Natural killer cell (primary cell): Measurements from ENCODE around the gene MFSD12. TPM values are rescaled to one million over a fixed set of nuclear protein-coding genes. Genes with fewer than 3 reads are reported as not detected.
"Not testable (repeated sequence)": the region's sequence is repeated elsewhere in the genome, so short reads cannot be mapped to it uniquely, and the experiment has no call there.

Experiments
- ATAC-seq, 3 donors: fragments of 150-1000 bp in 2 of 3; fragments of 200-7000 bp in 1 of 3; cut with Tn5 transposase; 1 replicate in 1 of 3; 2 replicates in 2 of 3; pipeline ENCODE4 v1.10.0; 2021; ENCODE audit warnings: mild to moderate bottlenecking in 2 of 3, moderate library complexity in 2 of 3
- DNase-seq, 2 donors: peaks; one replicate each; pipeline versions ENCODE4 v3.0.0 to v3.0.0-alpha.2; 2013 to 2021; ENCODE audit warnings: mixed read lengths in 1 of 2
- H3K27ac ChIP-seq: one replicate; pipeline ENCODE4 v1.5.1; 2013; ENCODE audit warnings: mild to moderate bottlenecking, low read length
- H3K27me3 ChIP-seq: one replicate; pipeline ENCODE4 v1.6.1; 2013; ENCODE audit warnings: low read length; ENCODE audit not compliant: control insufficient read depth, insufficient read depth
- H3K36me3 ChIP-seq: one replicate; pipeline ENCODE4 v1.6.1; 2013; ENCODE audit warnings: low read length; ENCODE audit not compliant: control insufficient read depth, insufficient read depth
- H3K4me1 ChIP-seq: one replicate; pipeline ENCODE4 v1.6.1; 2013; ENCODE audit warnings: low read length; ENCODE audit not compliant: control insufficient read depth, insufficient read depth
- H3K4me3 ChIP-seq: one replicate; pipeline ENCODE4 v1.5.1; 2013; ENCODE audit warnings: low read length
- H3K9me3 ChIP-seq: one replicate; pipeline ENCODE4 v1.6.1; 2013; ENCODE audit warnings: low read length; ENCODE audit not compliant: control insufficient read depth, insufficient read depth
- H3K27ac Mint-ChIP-seq, 2 donors: one replicate each; pipeline ENCODE4 v1.8.0; 2022; ENCODE audit warnings: mild to moderate bottlenecking in 2 of 2, mixed read lengths in 2 of 2, moderate library complexity in 1 of 2
- H3K27me3 Mint-ChIP-seq, 2 donors: one replicate each; pipeline ENCODE4 v1.8.0; 2022; ENCODE audit warnings: low read depth in 2 of 2, mixed read lengths in 2 of 2
- H3K36me3 Mint-ChIP-seq: one replicate; pipeline ENCODE4 v1.8.0; 2022; ENCODE audit warnings: mixed read lengths
- H3K4me1 Mint-ChIP-seq, 2 donors: one replicate each; pipeline ENCODE4 v1.8.0; 2022; ENCODE audit warnings: mixed read lengths in 2 of 2
- H3K4me3 Mint-ChIP-seq: one replicate; pipeline ENCODE4 v1.8.0; 2022; ENCODE audit warnings: mild to moderate bottlenecking, moderate library complexity, mixed read lengths
- H3K9me3 Mint-ChIP-seq, 2 donors: one replicate each; pipeline ENCODE4 v1.8.0; 2022; ENCODE audit warnings: mixed read lengths in 2 of 2
- CTCF ChIP-seq: fragments of 200-600 bp; IDR thresholded peaks from one replicate; pipeline ENCODE4 v1.8.0; 2022; ENCODE audit warnings: antibody characterized with exemption
- WGBS: methylation state at CpG from one replicate; pipeline ENCODE4 v1.1.7; 2013; ENCODE audit warnings: missing lambda C conversion rate; ENCODE audit not compliant: insufficient coverage; 5-methylcytosine and 5-hydroxymethylcytosine counted together
- intact Hi-C: fragments of 100-400 bp; cut with micrococcal nuclease; formaldehyde crosslinking; loops from one replicate; pipeline ENCODE4 v1.14.2; 2022
- total RNA-seq, 4 donors: library from RNA; stranded (reverse); fragments of 120-200 nt in 1 of 4; gene quantifications; one replicate each; pipeline versions ENCODE4 v1.2.3 to v1.2.4, GENCODE V29; 2013 to 2022

Gene MFSD12
- total RNA-seq, 3 donors from 2014 or later (not counting 1 experiment from before 2014, with no cell fraction given), result 29.8 to 34.5 (median 33.6) TPM

GRCh38 chr19:3585301-3586126 is 28.1 kb upstream of the MFSD12 start, which contains the start of gene GIPC3:
Gene GIPC3, plus strand, starts transcription at chr19:3585478. Its CDS starts 120 bp downstream, at chr19:3585598.
- Histone ChIP-seq H3K9me3 (no peaks in the 10 kb centered on the region), H3K27me3 (no peaks in the 10 kb centered on the region), H3K4me3 (peak within 1 kb of the TSS; percentile 25), H3K27ac (no peak within 1 kb of the TSS), H3K4me1 (peaks cover 12% of the 10 kb centered on the region), H3K36me3 (no peaks in the 10 kb centered on the region)
- Mint-ChIP-seq H3K9me3 (no peaks in the 10 kb centered on the region), H3K4me1 (no peaks in the 10 kb centered on the region), H3K27ac (no peak within 1 kb of the TSS), H3K36me3 (no peaks in the 10 kb centered on the region), H3K4me3 (no peak within 1 kb of the TSS), H3K27me3 (no peaks in the 10 kb centered on the region)
- WGBS, result 2% methylated on average over 84 of the region's 84 CpGs
- DNase-seq (peak in 1 of 2 donors; percentile 33), ATAC-seq (peak in 2 of 3 donors; percentile 24 to 37)
- intact Hi-C loops, result no loop called here
- no peak for TF ChIP-seq CTCF

- intact Hi-C loops, H3K27me3 Mint-ChIP-seq, H3K27me3 ChIP-seq, ATAC-seq, H3K9me3 ChIP-seq, DNase-seq, H3K36me3 Mint-ChIP-seq, H3K4me1 Mint-ChIP-seq, H3K36me3 ChIP-seq, H3K27ac Mint-ChIP-seq, H3K4me3 Mint-ChIP-seq, H3K27ac ChIP-seq, H3K4me3 ChIP-seq, H3K9me3 Mint-ChIP-seq: not testable (repeated sequence)
- peaks cover 12% of the 10 kb centered on the region for H3K4me1 ChIP-seq
- 95% methylated on average over 13 of the region's 15 CpGs for WGBS
Observed at GRCh38 chr19:3584036-3584802, 26.8 kb upstream of the MFSD12 start.

- H3K27me3 ChIP-seq, H3K36me3 Mint-ChIP-seq, H3K27ac ChIP-seq, H3K36me3 ChIP-seq, DNase-seq, H3K27me3 Mint-ChIP-seq, H3K9me3 ChIP-seq, H3K27ac Mint-ChIP-seq, ATAC-seq, intact Hi-C loops, H3K9me3 Mint-ChIP-seq, H3K4me1 Mint-ChIP-seq, H3K4me3 ChIP-seq, H3K4me3 Mint-ChIP-seq: not testable (repeated sequence)
- H3K4me1 ChIP-seq, result peaks cover 12% of the 10 kb centered on the region
- 82% methylated on average over 4 of the region's 4 CpGs for WGBS
Observed at GRCh38 chr19:3581792-3582191, 24.4 kb upstream of the MFSD12 start.

DNA sequence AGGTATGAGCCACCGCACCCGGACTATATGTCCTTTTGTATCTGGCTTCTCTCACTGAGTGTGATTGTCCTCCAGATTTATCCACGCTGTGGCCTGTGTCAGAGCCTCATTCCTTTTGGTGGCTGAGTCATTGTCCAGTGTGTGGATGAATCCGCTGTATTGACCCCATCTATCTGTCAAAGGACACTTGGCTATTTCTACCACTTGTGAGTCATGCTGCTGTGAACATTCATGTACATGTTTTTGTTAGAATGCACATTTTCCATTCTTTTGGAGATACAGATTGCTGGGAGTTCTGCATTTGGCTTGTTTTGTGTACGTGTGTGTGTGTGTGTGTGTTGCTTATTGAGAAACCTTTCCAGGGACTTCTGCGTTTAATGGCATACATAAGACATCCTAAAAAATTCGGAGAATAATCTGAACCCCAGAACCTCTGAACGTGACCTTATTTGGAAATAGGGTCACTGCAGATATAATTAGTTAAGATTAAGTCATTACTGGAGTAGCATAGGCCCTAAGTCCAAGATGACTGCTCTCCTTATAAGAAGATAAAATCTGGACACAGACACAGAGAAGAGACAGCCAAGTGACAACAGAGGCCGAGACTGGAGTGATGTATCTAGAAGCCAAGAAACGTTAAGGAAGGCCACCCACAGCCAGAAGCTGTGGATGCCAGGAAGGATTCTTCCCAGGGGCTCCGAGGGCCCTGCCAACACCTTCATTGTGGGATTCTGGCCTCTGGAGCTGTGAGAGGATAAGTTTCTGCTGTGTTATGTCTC is 23.0 kb upstream of the MFSD12 start:
- H3K4me1 ChIP-seq, result peaks cover 6% of the 10 kb centered on the region
- H3K36me3 Mint-ChIP-seq, result no peaks in the 10 kb centered on the region
- no peak for ATAC-seq
- 80% methylated on average over 11 of the region's 11 CpGs for WGBS
- H3K27me3 ChIP-seq, result no peaks in the 10 kb centered on the region
- no peaks in the 10 kb centered on the region for H3K9me3 Mint-ChIP-seq
- DNase-seq, result no peak
- H3K27ac Mint-ChIP-seq, result peak overlapping the region in 1 of 2 donors; percentile 36
- intact Hi-C loops, result no loop called here
- H3K4me3 Mint-ChIP-seq, result no peak overlapping the region
- H3K36me3 ChIP-seq, result no peaks in the 10 kb centered on the region
- peaks cover 0 to under 1% of the 10 kb centered on the region in 2 donors for H3K4me1 Mint-ChIP-seq
- no peak overlapping the region for H3K27ac ChIP-seq
- no peak overlapping the region for H3K4me3 ChIP-seq
- no peaks in the 10 kb centered on the region for H3K9me3 ChIP-seq
- no peaks in the 10 kb centered on the region for H3K27me3 Mint-ChIP-seq
- TF ChIP-seq CTCF, result no peak
